NCI-H2171 (cell line): ENCODE data around the gene AFP.

Experiments
- DNase-seq: peaks from one replicate; lab custom pipeline; 2025; lab: John Stamatoyannopoulos, UW

AFP gene

GRCh38 chr4:73460913-73461522 lies 25.0 kb downstream of the AFP start:
- no peak for DNase-seq

GRCh38 chr4:73468170-73468569 lies 32.1 kb downstream of the AFP start:
- DNase-seq = no peak

- DNase-seq = no peak
Measured at GRCh38 chr4:73470728-73471127, 34.7 kb downstream of the AFP start.

GRCh38 chr4:73477176-73477575 lies 41.2 kb downstream of the AFP start:
- DNase-seq = no peak

- no peak for DNase-seq
Measured at GRCh38 chr4:73479323-73479722, 43.3 kb downstream of the AFP start.

GRCh38 chr4:73481358-73481757 lies 45.3 kb downstream of the AFP start, which contains the start of gene AFM:
TSS of gene AFM (plus strand) at chr4:73481745. CDS start at chr4:73481776, 31 bp downstream.
- no peak for DNase-seq

- DNase-seq = no peak
Measured at GRCh38 chr4:73485085-73485484, 49.1 kb downstream of the AFP start.

GRCh38 chr4:73485596-73485995 lies 49.6 kb downstream of the AFP start:
- no peak for DNase-seq

GRCh38 chr4:73486497-73486896 lies 50.5 kb downstream of the AFP start:
- no peak for DNase-seq

GRCh38 chr4:73487233-73487632 lies 51.2 kb downstream of the AFP start:
- no peak for DNase-seq

- DNase-seq = no peak
Measured at GRCh38 chr4:73499996-73500765, 64.2 kb downstream of the AFP start.

- no peak for DNase-seq
Measured at GRCh38 chr4:73501664-73502265, 65.7 kb downstream of the AFP start.

- no peak for DNase-seq
Measured at GRCh38 chr4:73505567-73505966, 69.5 kb downstream of the AFP start.
